ENCODE measurements around the gene FCRLB. TPM values are rescaled to one million over a fixed set of nuclear protein-coding genes. Genes with fewer than 3 reads are reported as not detected.

The FCRLB gene
- total and polyA plus RNA-seq, 2 donors (not counting 1 experiment from before 2014, with no cell fraction given) = 3.8 to 6.4 TPM

- Histone ChIP-seq H2AFZ (ENCODE audit: insufficient read depth, low read depth, low read length, poor library complexity, severe bottlenecking) (peak overlapping the region; percentile 26), H3K27me3 (replicated peaks in 1 of 4; ENCODE audit: control extremely low read depth in 1 of 4, control insufficient read depth in 3 of 4, insufficient read depth in 4 of 4, low read length in 3 of 4) (no peaks in the 10 kb centered on the region), H3K36me3 (replicated peaks in 1 of 2; ENCODE audit: control extremely low read depth in 1 of 2, control insufficient read depth in 1 of 2, extremely low read depth in 1 of 2, insufficient read depth in 2 of 2, low read length in 1 of 2) (no peaks in the 10 kb centered on the region), H3K4me3 (ENCODE audit: control extremely low read depth in 1 of 5, extremely low read depth in 1 of 5, insufficient read depth in 1 of 5, low read depth in 2 of 5, low read length in 4 of 5) (no peak overlapping the region), H3K9ac (ENCODE audit: low read length) (no peak overlapping the region), H4K20me1 (ENCODE audit: control insufficient read depth, insufficient read depth, low read length, poor library complexity, severe bottlenecking) (no peaks in the 10 kb centered on the region), H3K4me1 (ENCODE audit: control insufficient read depth in 2 of 2, insufficient read depth in 2 of 2, low read length in 2 of 2) (peaks cover 34 to 35% of the 10 kb centered on the region in 2 donors), H3K27ac (ENCODE audit: low read length in 2 of 2) (peak overlapping the region; percentile 74 to 77), H3K9me3 (ENCODE audit: control extremely low read depth in 1 of 3, control insufficient read depth in 2 of 3, insufficient read depth in 1 of 3, low read length in 2 of 3) (no peaks in the 10 kb centered on the region), H3K79me2 (ENCODE audit: control insufficient read depth, insufficient read depth, low read length) (no peaks in the 10 kb centered on the region), H3K4me2 (replicated peaks; ENCODE audit: low read depth, low read length, poor library complexity, severe bottlenecking) (peak overlapping the region; percentile 65)
- H3K27me3 Mint-ChIP-seq = no peaks in the 10 kb centered on the region
- H3K4me3 Mint-ChIP-seq = peak overlapping the region; percentile 74
- CTCF ChIA-PET = interaction anchor here (0.7 to 7.9 kb wide), 24 partner anchors 10 to 1199 kb away, joined by 3 to 142 read pairs (median 4); partner anchors contain the start of genes DUSP12, FCRLA and HSPA6
- peaks cover 41% of the 10 kb centered on the region for H3K4me1 Mint-ChIP-seq
- POLR2A ChIA-PET = interaction anchor here (0.7 to 5.7 kb wide), 8 partner anchors 11 to 307 kb away, joined by 3 to 82 read pairs (median 5); partner anchors contain the start of genes DUSP12 and FCRLA
- TF ChIP-seq EZH2 (IDR thresholded peaks at IDR 0.05; ENCODE audit: borderline replicate concordance, insufficient read depth, low read depth, low read length, poor library complexity, severe bottlenecking) (no peak), CTCF (IDR thresholded peaks at IDR 0.05) (peak; percentile 37)
- 14% methylated on average over 3 of the region's 4 CpGs for WGBS (ENCODE audit: insufficient coverage)
- intact Hi-C loops (cut with micrococcal nuclease) = loop anchor here (1.0 kb wide), 2 partner anchors 11 to 19 kb away; no protein-coding TSS in a partner anchor
- H3K9me3 Mint-ChIP-seq (ENCODE audit: insufficient read depth) = no peaks in the 10 kb centered on the region
- ATAC-seq (ENCODE audit: low read depth) = peak; percentile 69
- DNase-seq = peak; percentile 80
- H3K27ac Mint-ChIP-seq = peak overlapping the region; percentile 92
Observed at GRCh38 chr1:161738627-161739287, 17.4 kb downstream of the FCRLB start.

All from B cell (primary cell).